NT2/D1 (cell line): ENCODE data around the gene SRC.
"Not testable (repeated sequence)": the region's sequence is repeated elsewhere in the genome, so short reads cannot be mapped to it uniquely, and the experiment has no call there.

Source experiments
- SUZ12 ChIP-seq: IDR thresholded peaks from 2 replicates; pipeline ENCODE4 v1.6.1; 2011; ENCODE audit not compliant: insufficient read length, insufficient read depth; ENCODE audit errors: extremely low read depth
- YY1 ChIP-seq: IDR thresholded peaks from 2 replicates; pipeline ENCODE4 v1.6.1; 2011; ENCODE audit not compliant: insufficient read length, insufficient read depth
- ZNF274 ChIP-seq: IDR thresholded peaks from 2 replicates; pipeline ENCODE4 v1.6.1; 2011; ENCODE audit warnings: mild to moderate bottlenecking, low read depth, low read length

DNA sequence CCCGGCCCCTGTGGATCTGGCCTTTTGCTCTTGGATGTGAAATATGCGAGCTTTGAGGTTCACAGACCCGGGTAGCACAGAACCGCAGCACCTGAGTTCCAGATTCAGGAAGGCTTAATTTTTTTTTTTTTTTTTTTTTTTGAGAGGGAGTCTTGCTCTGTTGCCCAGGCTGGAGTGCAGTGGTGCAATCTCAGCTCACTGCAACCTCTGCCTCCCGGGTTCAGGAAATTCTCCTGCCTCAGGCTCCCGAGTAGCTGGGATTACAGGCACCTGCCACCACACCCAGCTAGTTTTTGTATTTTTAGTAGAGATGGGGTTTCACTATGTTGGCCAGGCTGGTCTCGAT, 6.2 kb upstream of the SRC start:
- not testable (repeated sequence) for TF ChIP-seq ZNF274, YY1, SUZ12
